CD4-positive, alpha-beta T cell treated with Interleukin-21 for 1 hour (primary cell): Measurements from ENCODE around the gene CDK2AP2.
A peak's percentile ranks its signal among the peaks of the same experiment; 100 is the strongest.
"Not testable (repeated sequence)": the region's sequence is repeated elsewhere in the genome, so short reads cannot be mapped to it uniquely, and the experiment has no call there.

Experiments
- DNase-seq: peaks from one replicate; pipeline ENCODE4 v3.0.0-alpha.2; 2020

The CDK2AP2 gene

GRCh38 chr11:67507864-67508485, at the start of gene CDK2AP2:
CDK2AP2 (minus strand) TSS chr11:67508162; CDS start chr11:67508082, 80 bp downstream.
- peak; percentile 98 for DNase-seq

GRCh38 chr11:67556244-67556643, 48.3 kb upstream of the CDK2AP2 start:
- no peak for DNase-seq

GRCh38 chr11:67551697-67552096, 43.7 kb upstream of the CDK2AP2 start:
- not testable (repeated sequence) for DNase-seq

GRCh38 chr11:67551127-67551526, 43.2 kb upstream of the CDK2AP2 start:
- no peak for DNase-seq

GRCh38 chr11:67548555-67549110, 40.7 kb upstream of the CDK2AP2 start:
- DNase-seq: no peak

GRCh38 chr11:67548112-67548511, 40.1 kb upstream of the CDK2AP2 start:
- not testable (repeated sequence) for DNase-seq

- DNase-seq: no peak
These were observed 37.3 kb upstream of the CDK2AP2 start for GRCh38 chr11:67545280-67545679.

GRCh38 chr11:67544616-67545242, 36.8 kb upstream of the CDK2AP2 start:
- no peak for DNase-seq

GRCh38 chr11:67543585-67543984, 35.6 kb upstream of the CDK2AP2 start:
- DNase-seq: no peak

GRCh38 chr11:67542971-67543370, 35.0 kb upstream of the CDK2AP2 start:
- DNase-seq: no peak

- no peak for DNase-seq
These were observed 34.2 kb upstream of the CDK2AP2 start for GRCh38 chr11:67542169-67542568.

- DNase-seq: no peak
These were observed 33.2 kb upstream of the CDK2AP2 start for GRCh38 chr11:67541198-67541597.

GRCh38 chr11:67539550-67539949, 31.6 kb upstream of the CDK2AP2 start:
- DNase-seq: no peak

- no peak for DNase-seq
These were observed 31.0 kb upstream of the CDK2AP2 start for GRCh38 chr11:67538823-67539505.

GRCh38 chr11:67538306-67538705, 30.3 kb upstream of the CDK2AP2 start:
- no peak for DNase-seq

GRCh38 chr11:67535561-67535960, 27.6 kb upstream of the CDK2AP2 start:
- DNase-seq: no peak

- DNase-seq: no peak
These were observed 26.2 kb upstream of the CDK2AP2 start for GRCh38 chr11:67534070-67534679.

- DNase-seq: no peak
These were observed 24.9 kb upstream of the CDK2AP2 start for GRCh38 chr11:67532889-67533288.

- DNase-seq: no peak
These were observed 22.3 kb upstream of the CDK2AP2 start for GRCh38 chr11:67530282-67530592.

- no peak for DNase-seq
These were observed 20.4 kb upstream of the CDK2AP2 start for GRCh38 chr11:67528376-67528775.

GRCh38 chr11:67525275-67525976, 17.5 kb upstream of the CDK2AP2 start:
- no peak for DNase-seq

- DNase-seq: no peak
These were observed 16.5 kb upstream of the CDK2AP2 start for GRCh38 chr11:67524480-67524808.
